ENCODE data around the gene TENM3. TPM values are rescaled to one million over a fixed set of nuclear protein-coding genes. Genes with fewer than 3 reads are reported as not detected.

The TENM3 gene
- total and polyA plus RNA-seq, 3 donors from 2014 or later, result 10.9 to 42.7 (median 42.2) TPM

DNA sequence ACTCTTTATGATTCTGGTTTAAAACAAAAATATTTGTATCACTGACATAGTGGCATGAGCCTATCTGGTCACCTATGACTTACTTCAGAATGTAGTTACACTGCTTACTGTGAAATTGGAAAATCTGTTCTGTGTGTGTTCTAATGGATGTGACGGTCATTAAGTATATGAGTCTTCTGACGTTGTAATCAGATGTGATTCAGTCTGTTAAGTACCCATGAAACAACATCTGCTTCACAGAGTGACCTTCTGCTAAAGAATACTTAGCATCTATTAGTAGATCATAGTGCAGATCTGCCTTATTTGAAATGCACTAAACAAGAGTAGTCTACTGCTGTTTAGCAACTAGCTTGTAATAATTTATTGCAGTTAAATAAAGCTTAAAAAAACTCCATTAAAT is 356.9 kb downstream of the TENM3 start:
- H3K4me1 ChIP-seq, result no peaks in the 10 kb centered on the region
- TF ChIP-seq, protein P1, sequence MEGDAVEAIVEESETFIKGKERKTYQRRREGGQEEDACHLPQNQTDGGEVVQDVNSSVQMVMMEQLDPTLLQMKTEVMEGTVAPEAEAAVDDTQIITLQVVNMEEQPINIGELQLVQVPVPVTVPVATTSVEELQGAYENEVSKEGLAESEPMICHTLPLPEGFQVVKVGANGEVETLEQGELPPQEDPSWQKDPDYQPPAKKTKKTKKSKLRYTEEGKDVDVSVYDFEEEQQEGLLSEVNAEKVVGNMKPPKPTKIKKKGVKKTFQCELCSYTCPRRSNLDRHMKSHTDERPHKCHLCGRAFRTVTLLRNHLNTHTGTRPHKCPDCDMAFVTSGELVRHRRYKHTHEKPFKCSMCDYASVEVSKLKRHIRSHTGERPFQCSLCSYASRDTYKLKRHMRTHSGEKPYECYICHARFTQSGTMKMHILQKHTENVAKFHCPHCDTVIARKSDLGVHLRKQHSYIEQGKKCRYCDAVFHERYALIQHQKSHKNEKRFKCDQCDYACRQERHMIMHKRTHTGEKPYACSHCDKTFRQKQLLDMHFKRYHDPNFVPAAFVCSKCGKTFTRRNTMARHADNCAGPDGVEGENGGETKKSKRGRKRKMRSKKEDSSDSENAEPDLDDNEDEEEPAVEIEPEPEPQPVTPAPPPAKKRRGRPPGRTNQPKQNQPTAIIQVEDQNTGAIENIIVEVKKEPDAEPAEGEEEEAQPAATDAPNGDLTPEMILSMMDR (IDR thresholded peaks at IDR 0.05), result no peak
- no peak for TF ChIP-seq POLR2A (IDR thresholded peaks at IDR 0.05)
- H3K9me3 ChIP-seq, result no peaks in the 10 kb centered on the region
- WGBS, 2 donors, result 63 to 76% methylated on average over 2 of the region's 2 CpGs
- intact Hi-C loops (cut with DNase I; ENCODE audit: low total_unique reads), result no loop called here
- DNase-seq, result no peak
- no peak overlapping the region for H3K4me3 ChIP-seq
- H3K27ac ChIP-seq, result no peak overlapping the region
- H3K36me3 ChIP-seq (ENCODE audit: low read depth, missing control alignments), result no peaks in the 10 kb centered on the region
- H3K27me3 ChIP-seq, result no peaks in the 10 kb centered on the region

DNA sequence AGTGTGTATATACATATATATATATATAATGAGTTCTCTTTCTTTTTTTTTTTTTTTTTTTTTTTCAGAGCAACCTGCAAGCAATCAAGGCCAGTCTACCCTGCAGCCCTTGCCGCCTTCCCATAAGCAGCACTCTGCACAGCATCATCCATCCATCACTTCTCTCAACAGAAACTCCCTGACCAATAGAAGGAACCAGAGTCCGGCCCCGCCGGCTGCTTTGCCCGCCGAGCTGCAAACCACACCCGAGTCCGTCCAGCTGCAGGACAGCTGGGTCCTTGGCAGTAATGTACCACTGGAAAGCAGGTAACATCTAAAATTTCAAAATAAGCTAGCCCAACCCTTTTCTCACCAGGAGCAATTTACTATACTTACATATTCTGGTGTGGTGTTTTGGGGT is 357.7 kb downstream of the TENM3 start:
- intact Hi-C loops (cut with DNase I; ENCODE audit: low total_unique reads), result no loop called here
- WGBS, 2 donors, result 90 to 96% methylated on average over 8 of the region's 8 CpGs
- no peak for TF ChIP-seq POLR2A (IDR thresholded peaks at IDR 0.05)
- TF ChIP-seq, protein P1 (IDR thresholded peaks at IDR 0.05), result no peak

DNA sequence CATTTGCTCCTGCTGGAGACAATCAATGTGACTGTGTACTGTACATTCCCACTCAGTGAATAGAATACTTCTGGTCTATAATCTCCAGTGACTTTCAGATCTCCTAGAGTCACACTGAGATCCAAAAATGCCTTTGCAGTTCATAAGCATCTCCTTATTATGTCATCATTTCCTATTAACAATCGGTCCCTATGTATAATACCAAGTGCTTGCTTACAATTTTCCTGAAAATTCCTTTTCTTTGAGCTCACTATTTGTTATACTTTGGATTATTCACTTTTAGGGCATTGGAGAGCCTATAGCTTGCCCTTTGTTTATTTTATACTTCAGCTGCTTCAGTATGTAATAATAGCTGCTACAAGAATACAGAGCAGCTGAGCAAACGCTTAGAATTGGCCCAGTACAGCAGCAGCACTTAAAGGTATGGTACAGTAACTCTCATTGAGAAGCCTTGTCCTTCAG is 361.0 kb downstream of the TENM3 start:
- H3K4me1 ChIP-seq, result no peaks in the 10 kb centered on the region
- DNase-seq, result no peak
- no peaks in the 10 kb centered on the region for H3K27me3 ChIP-seq
- intact Hi-C loops (cut with DNase I; ENCODE audit: low total_unique reads), result no loop called here
- no peak overlapping the region for H3K27ac ChIP-seq
- no peak overlapping the region for H3K4me3 ChIP-seq
- TF ChIP-seq, protein P1 (IDR thresholded peaks at IDR 0.05), result no peak
- no peak for TF ChIP-seq POLR2A (IDR thresholded peaks at IDR 0.05)
- WGBS, 2 donors, result 72 to 74% methylated on average over 2 of the region's 2 CpGs
- H3K9me3 ChIP-seq, result no peaks in the 10 kb centered on the region
- H3K36me3 ChIP-seq (ENCODE audit: low read depth, missing control alignments), result no peaks in the 10 kb centered on the region

More for the DNA sequence above, 357.7 kb downstream of the TENM3 start:
- no peak overlapping the region for H3K4me3 ChIP-seq
- no peak overlapping the region for H3K27ac ChIP-seq
- DNase-seq, result no peak
- no peaks in the 10 kb centered on the region for H3K27me3 ChIP-seq
- no peaks in the 10 kb centered on the region for H3K4me1 ChIP-seq
- no peaks in the 10 kb centered on the region for H3K36me3 ChIP-seq (ENCODE audit: low read depth, missing control alignments)
- H3K9me3 ChIP-seq, result no peaks in the 10 kb centered on the region

DNA sequence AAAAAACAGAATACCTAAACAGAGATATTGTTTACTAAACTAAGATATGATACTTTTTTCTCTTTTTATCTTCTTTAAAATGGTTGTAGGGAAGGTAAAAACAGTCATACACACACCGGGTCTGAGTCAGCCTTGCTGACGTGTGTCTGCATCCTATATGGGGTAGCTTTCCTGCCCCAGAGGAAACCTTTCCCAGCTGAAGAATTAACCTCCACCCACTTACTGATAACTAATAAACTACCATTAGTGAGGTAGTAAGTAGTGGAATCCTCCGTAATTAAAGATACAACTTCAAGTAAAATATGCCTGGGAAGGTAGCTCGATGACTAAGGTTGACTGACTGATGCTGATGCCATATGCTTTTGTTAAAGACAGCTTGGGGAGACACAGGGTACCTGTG is 361.8 kb downstream of the TENM3 start:
- no peaks in the 10 kb centered on the region for H3K9me3 ChIP-seq
- no peaks in the 10 kb centered on the region for H3K4me1 ChIP-seq
- H3K27me3 ChIP-seq, result no peaks in the 10 kb centered on the region
- WGBS, 2 donors, result 91 to 95% methylated on average over 4 of the region's 4 CpGs
- H3K36me3 ChIP-seq (ENCODE audit: low read depth, missing control alignments), result no peaks in the 10 kb centered on the region
- TF ChIP-seq, protein P1 (IDR thresholded peaks at IDR 0.05), result no peak
- TF ChIP-seq POLR2A (IDR thresholded peaks at IDR 0.05), result no peak
- H3K27ac ChIP-seq, result no peak overlapping the region
- no peak for DNase-seq
- no peak overlapping the region for H3K4me3 ChIP-seq
- intact Hi-C loops (cut with DNase I; ENCODE audit: low total_unique reads), result no loop called here

DNA sequence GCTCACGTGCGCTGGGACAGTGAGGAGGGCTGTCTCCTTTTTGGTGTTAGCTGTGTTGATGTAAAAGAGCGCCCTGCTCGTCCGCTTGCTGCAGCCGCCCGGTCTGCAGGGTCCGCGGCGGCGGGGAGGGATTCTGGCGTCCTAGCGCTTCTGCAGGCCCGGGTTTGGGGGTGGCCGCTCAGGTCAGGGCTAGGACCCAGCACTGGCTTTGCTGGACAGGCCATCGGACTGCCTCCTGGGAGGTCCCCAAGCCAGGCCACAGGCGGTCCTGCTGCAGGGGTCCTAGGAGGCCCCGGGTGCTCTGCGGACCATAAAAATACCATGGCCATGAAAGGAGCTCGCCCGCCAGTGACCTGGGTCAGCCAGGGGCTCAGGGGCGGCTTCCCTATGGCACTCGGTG is 365.3 kb downstream of the TENM3 start:
- Histone ChIP-seq H3K27me3 (no peaks in the 10 kb centered on the region), H3K27ac (no peak overlapping the region), H3K36me3 (ENCODE audit: low read depth, missing control alignments) (no peaks in the 10 kb centered on the region), H3K4me3 (peak overlapping the region in 1 of 2 donors; percentile 8), H3K4me1 (no peaks in the 10 kb centered on the region), H3K9me3 (no peaks in the 10 kb centered on the region)
- WGBS, 2 donors, result 55 to 74% methylated on average over 12 to 23 of the region's 23 CpGs
- no peak for DNase-seq
- intact Hi-C loops (cut with DNase I; ENCODE audit: low total_unique reads), result no loop called here
- TF ChIP-seq POLR2A (IDR thresholded peaks at IDR 0.05), result no peak
- TF ChIP-seq, protein P1 (IDR thresholded peaks at IDR 0.05), result no peak

All from testis (tissue), 3 donors.